GM21515 (cell line): ENCODE measurements around the gene DAP.

Experiments used
- ATAC-seq: cut with Tn5 transposase; IDR thresholded peaks from one replicate; pipeline ENCODE4 v1.9.1; 2021; ENCODE audit not compliant: unreplicated experiment

Gene DAP

DNA sequence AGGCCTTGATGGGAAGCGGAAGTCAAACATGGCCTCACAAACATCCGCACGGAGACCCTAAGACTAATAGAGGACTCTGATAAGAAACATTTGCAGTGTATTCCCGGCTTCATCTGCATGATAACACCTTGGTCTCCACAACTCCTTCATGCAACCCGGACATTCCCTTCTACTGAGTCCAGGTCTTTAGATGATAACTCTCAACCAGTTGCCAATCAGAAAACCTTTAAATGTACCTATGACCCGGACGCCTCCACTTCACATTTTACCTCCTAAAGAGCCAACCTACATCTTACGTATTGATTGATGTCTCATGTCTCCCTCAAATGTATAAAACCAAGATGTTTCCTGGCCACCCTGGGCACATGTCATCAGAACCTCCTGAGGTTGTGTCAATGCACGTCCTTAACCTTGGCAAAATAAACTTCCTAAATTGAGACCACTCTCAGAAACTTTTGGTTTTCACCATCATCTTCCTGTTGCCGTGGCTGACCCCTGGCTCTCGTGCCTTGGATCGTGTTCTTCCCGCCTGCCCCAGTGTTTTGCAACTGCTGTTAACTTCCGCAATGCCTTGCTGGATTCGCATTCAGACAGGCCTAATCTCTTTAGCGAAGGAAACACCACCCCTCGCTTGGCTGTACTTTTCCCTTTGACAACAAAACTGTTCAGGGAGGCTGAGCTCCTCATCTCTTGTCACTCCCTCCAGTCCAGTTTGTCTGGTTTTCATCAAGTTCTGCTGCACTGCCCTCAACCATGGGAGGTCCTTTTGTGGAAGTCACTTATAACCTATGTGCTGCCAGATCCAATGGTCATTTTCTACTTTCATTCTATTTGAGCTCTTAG, 1.1 kb upstream of the DAP start:
- ATAC-seq: no peak

DNA sequence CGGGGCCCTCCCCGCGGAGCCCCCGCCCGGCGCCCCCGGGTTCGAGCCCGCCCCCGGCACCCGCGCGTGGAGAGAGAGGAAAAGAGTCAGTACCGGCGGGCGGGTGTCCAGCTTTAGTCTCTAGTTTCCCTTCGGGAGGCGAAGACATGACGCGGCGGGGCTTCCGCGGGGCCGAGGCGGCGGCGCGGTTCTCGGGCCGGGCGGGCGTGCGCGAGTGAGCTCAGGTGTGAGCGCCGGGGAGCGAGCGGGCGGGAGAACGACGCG, 181 bp downstream of the DAP start:
- no peak for ATAC-seq

DNA sequence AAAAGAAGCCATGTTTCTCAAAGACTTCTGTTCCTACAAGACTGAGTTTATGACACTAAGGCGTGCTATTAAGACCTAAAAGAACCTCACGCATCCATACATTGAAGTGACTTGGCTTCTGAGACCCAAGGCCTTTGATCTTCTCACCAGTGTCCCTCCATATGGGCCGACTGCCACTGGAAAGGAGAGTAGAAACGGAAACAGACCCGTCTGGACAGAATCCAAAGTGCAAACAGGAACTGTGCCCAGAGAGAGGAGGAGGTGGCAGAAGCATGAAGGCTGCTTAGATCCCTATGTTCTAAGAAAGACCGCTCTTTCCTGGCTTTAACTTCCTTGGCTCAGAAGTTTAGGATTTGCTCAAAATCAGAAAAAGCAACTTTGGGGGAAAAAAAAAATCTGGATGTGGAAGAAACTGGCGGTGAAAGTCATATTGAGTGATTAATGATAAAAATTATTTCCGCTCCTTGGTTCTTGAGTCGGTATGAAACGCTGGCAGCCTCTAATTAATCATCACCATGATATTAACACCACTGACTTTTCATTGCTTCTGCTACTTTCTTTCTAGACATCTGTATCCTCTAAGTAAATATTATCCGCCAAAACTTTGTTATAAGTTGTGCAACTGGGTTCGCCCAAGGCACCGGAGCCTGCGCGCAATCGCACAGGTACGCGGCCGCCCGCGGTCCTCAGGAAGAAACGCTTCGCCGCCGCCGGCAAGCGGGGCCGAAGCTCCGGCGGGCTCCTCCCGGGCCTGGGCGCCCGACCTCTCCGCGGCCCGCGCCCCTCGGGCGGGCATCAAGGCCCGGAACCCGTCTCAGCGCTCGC, 726 bp downstream of the DAP start:
- ATAC-seq: peak; percentile 31

DNA sequence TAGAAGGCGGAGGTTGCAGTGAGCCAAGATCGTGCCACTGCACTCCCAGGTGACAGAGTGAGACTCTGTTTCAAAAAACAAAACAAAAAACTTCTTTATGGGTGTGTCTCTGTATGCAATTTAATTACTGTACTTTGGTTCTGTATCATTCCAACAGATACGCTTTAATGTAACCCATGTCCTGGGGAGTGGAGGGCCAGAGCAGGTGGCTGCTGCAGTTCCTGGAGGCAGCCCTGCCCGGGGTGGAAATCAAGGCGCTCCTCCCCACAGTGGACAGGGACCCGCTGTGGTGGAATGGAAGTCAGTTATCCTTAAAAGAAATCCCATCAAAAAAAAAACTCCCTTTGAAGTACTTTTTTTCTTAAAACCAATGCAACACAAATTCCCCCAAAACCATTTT, 1.9 kb downstream of the DAP start:
- ATAC-seq: no peak

DNA sequence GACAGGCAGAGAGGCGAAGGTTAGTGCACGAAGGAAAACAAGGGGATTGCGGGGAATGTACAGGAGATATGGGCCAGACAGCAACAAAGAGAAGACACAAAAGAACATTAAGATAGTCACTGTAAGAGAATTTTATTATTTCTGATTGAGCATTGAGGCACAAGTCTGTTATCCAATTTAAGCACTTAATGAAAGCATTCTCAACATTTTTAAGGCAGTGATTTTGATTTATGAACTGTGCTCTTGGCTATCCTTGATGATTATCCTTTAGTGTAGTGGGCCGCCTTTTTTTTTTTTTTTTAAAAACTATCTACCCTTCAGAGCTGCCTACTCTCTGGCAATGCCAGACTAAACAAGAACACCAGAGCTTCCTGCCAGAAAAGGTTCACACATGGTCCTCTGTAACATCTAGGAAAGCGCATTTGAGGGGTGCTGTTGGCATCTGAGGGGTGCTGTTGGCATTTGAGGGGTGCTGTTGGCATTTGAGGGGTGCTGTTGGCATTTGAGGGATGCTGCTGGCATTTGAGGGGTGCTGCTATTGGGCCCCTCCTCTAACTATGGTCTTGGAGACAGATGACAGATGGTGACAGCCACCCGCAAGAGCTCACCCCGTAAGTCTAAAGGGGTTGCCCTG, 3.0 kb downstream of the DAP start:
- no peak for ATAC-seq

DNA sequence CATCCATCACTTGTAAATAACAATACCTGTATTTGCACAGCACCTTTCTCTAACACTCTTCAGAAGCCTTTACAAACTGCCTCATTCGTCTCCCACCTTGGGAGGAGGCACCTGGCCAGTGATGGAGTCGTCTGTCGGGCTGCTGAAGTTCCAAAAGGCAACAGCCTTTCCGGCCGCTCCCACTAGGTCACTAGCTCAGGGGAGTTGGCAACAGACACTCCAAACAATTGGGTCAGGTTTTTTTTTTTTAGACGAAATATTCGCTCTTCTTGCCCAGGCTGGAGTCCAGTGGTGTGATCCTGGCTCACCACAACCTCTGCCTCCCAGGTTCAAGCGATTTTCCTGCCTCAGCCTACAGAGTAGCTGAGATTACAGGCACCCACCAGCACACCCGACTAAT, 4.0 kb downstream of the DAP start:
- ATAC-seq: no peak

DNA sequence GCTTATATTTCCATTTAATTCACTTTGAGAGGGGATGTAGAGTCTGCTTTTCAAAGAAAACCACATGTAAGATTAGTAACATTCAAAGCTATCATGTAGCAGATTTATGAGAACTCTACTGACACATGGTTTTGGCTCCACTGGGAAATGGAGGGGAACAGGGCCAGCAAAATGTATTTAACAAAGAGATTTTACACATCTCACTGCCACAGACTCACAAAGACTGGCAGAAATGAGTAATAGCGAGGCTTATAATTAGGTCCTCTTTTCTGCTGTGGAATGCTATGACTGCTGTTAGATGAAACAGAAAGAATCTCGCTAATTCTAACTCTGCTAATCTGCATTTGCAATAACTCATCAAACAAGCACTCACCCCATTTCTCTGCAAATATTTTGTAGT, 4.5 kb downstream of the DAP start:
- ATAC-seq: no peak

DNA sequence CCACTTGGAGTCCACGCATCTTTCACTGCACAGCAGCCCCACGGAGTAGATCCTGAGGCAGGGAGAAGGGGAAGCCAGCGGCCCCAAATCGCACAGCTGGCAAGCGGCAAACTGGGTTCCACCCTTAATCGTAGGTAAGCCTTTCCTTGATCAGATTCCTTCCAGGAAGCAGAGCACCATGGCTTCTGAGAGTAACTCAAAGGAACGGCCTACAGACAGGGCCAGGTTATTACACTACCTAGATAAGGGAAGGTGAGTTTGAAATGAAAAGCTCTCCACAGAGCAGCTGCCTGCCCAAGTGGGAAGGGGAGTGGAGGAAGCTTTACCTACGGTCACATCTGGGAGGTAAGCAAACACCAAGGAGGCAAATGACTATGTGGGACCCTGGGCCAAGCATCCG, 7.9 kb downstream of the DAP start:
- no peak for ATAC-seq

DNA sequence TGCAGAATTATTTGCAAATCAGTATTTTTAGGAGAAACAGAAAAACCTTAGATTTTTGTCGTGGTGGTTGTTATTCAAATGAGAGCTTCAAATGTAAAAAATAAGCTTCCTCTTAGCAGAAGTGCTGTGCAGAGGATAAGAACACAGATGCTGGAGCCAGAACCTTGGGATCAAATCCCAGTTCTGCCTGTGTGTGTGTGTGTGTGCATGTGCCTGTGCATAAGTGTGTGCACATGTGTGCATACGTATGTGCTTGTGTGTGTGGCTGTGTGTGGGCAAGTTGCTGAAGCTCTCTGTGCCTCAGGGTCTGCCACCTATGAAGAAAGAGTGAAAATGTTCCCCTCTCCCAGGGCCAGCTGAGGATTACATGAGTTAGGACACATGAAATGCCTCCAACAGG, 8.6 kb downstream of the DAP start:
- ATAC-seq: no peak

DNA sequence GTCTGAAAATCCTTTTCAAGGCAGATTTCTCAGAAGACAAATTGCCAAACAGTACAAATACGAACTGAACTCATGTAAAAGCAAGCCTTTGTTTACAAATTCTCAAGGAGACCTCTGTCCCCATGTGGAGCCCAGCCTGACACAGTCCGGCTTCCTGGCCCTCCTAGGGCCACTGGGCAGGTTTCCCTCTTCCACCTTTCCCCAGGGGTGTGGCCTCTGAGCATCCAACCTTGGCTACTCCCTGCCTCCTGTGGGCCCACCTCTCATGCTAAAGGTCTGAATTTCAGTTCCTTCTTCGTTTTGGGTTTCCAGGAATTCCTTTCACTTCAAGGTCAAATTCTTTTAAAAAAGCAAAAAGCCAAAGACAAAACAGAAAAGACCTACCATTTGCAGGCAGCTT, 10.1 kb downstream of the DAP start:
- ATAC-seq: no peak

DNA sequence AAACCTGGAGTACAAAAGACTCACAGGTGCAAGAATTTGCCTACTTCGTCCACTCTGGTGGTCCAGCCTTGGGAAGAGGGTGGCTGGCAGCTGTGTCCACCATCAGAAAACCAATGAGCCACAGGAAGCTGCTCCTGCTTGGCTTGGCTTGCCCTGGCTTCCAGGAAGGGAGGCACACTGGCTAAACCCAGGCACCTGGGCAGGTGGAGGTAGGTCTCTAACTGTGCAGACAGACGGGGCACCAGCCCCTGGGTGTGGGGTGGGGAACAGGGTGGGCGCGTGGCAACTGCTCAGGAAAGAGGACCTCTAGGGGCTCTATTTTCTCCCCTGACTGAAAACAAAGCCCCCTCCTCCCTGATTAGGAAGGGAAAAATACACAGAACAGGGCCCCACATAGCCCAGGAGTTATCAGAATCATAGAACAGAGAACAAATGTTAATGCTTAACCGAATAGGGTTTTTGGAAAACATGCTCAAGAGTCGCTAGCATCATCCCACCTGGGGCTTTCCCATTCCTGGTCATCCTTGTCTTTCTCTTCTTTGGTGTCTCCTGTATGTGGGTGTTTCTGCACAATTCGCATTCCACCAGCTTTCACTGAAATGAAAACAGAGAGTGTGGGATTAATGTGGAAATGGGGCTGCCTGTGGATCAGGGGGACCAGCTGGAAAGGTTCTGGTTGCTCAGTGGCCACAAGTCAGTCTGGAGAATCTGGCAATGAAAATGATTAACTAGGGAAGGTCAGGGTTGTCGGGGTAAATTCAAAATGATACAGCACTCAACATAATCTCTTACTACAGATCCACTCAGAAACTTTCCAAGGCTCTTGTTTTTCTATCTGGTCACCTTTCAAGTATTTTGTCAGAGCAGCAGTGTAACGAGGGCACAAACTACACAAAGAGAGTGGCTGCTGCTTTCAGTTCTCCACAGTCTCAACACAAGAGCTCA, 13.1 kb downstream of the DAP start:
- peak; percentile 53 for ATAC-seq

DNA sequence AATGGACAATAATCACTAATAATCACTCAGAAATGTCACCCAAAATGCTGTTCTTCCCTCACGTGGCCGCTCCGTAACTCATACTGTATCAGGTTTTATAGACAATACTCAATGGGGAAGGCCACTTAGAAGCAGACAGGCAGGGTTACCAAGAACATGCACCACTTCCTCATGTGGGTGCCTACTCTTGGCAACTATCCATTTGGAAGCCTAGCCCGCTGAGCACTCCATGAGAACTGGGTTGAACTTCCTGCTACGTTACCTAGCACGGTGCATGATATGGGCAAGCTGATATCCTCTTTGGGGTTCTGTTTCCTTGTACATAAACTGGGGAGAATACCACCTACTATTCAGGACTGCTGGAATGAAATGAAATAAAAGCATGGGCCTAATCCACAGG, 14.3 kb downstream of the DAP start:
- no peak for ATAC-seq

DNA sequence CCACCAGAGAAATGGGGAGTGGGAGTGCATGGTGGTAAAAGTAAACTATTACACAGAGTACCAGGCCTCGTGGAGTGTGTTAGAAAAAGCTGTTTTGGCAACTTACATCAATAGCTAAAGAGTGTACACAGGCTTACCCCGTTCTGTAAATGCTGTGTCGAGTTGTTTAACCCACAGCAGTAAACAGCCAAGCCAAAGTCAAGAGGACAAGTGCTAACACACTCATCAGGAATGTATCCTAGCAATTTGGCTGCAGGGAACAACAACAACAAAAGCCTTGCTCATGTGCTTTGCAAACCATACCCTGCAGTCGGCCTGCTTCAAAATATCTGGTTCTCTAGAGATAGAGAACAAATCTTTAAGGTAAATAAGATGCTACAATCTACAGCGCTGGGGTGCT, 15.9 kb downstream of the DAP start:
- no peak for ATAC-seq

DNA sequence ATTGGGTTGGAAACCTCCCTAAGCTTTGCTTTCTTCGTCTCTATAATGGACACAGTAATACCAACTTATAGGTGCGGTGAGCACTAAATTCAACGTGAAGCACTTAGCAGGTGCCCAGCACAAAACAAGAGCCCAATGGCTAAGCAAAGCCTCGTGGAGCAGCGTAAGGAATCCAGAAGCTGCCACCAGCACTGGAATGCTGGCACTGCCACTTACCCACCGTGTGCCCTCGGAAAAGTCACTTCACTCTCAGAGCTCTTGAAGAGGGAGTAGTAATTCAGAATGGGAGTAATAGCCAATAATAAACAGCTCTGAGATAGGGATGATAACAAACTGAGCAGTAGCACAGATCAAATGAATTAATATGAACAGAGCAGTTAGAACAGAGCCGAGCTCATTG, 16.4 kb downstream of the DAP start:
- ATAC-seq: no peak

DNA sequence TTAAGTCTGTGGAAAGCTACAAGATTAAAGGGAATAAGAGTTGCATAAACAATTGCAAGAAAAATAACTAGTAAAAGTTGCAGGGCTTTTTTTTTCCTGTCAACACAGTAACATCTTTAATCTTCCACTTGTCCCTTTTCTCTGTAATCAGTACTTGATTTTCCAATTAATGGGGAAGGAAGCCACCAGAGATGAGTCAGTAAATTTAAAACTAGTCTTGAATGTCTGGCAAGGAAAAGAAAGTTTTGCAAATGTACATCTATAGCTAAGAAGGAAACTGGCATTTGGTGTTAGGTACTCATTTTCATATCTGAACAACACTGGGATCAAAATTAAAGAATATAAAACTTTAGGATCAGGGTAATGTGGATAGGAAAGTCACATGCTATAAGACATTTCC, 17.1 kb downstream of the DAP start:
- no peak for ATAC-seq

DNA sequence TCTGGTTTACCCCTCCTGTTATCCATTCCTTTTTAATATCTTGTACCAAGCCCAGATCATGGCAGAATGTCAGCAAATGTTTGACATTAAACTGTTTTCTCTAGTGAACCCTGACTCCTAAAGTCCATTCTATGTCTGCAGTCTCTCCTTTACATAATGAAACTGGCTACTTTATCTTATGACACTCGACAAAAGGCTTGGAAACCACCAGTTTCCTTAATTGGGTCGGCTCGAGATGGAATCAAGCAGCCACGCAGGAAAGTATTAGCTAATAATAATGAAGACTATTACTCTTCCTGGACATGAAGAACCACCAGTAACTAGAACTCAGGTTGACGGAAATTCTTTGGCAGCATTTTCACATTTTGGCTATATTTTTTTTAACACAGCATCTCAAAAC, 17.5 kb downstream of the DAP start:
- ATAC-seq: no peak

DNA sequence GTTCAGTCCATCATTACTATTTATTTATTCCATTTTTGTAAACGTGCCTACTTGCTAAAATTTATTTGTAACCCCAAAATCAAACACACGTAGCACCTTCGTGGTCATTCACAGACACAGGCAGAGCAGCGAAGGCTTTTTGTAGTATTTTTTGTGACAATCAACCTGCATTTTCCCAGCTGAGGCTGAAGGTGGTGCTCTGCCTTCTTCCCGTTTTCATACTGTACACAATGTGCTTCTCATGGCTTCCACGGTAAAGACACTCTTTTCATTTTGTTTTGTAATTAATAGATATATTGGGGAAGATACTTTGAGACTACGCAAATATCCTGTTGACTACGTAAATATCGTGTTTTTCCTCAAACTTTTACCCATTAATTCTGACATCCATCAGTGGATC, 19.4 kb downstream of the DAP start:
- ATAC-seq: no peak

DNA sequence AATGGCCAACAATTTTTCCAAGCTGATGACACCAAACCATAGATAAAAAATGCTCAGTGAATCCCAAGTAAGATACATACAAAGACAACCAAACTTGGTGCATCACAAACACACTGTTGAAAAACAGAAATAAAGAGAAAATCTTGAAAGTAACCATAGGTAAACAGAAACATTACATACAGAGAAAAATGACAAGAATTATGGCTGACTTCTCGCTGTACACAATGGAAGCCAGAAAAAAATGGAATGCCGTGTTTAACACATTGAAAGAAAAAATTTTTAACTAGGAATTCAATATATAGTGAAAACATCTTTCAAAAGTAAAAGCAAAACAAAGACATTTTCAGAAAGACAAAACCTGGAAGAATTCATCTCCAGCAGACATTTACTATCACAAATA, 20.6 kb downstream of the DAP start:
- ATAC-seq: no peak

DNA sequence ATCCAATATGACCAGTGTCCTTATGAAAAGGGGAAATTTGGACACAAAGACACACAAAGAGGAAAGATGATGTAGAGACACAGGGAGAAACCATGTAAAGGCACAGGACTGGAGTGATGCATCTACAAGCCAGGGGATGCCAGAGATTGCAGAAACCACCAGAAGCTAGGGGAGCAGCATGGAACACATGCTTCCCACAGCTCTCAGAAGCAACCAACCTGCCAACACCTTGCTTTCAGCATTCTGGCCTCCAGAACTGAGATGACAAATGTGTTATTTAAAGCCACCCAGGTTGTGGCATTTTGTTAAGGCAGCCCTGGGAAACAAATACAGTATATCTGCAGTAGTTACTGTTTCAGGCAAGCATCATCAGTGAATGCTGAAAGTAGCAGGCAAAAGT, 23.2 kb downstream of the DAP start:
- ATAC-seq: no peak

DNA sequence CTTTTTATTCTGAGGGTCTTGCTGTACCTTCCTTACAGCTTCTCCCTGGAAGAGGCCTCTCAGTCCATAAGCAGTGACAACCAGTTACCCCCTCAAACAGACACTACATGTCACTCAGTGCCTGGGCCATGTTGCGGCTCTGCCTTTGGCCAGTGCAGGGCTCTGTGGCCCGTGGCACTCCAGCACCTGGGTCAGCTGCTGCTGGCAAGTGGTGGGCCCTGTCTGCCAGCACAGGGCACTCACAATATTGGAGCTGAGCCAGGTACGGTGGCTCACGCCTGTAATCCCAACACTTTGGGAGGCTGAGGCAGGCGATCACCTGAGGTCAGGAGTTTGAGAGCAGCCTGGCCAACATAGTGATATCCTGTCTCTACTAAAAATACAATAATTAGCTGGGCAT, 24.2 kb downstream of the DAP start:
- ATAC-seq: no peak

DNA sequence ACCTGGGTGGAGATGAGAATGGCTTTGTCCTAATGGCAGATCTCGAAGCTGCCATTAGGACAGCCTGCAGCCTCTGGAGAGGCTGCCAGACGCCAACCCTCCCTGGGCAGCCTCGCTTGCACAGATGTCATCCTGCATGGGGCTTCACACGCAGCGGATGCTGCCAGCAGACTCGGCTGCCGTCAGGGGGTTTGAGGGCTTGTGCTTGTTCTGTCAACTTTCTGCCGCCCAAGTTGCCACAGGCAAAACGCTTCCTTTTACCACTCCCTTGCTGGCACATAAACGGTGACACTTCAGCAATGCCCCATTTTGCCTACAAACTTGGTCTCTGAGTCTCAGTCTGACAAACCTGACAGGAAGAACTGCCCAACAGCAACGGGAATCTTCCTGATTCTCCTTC, 24.7 kb downstream of the DAP start:
- ATAC-seq: no peak
